ENCODE measurements around the gene PLXNA3. TPM values are rescaled to one million over a fixed set of nuclear protein-coding genes. Genes with fewer than 3 reads are reported as not detected.

Gene PLXNA3
- total RNA-seq, 2 donors from 2014 or later, result 52.6 to 68.8 TPM

GRCh38 chrX:154478728-154479622, 20.9 kb downstream of the PLXNA3 start, which contains the start of gene LAGE3:
Gene LAGE3 (minus strand): TSS chrX:154479281. CDS start chrX:154478915, 366 bp downstream.
- DNase-seq, result peak; percentile 96
- Mint-ChIP-seq H3K27ac (peak within 1 kb of the TSS; percentile 48), H3K36me3 (ENCODE audit: low read depth) (peaks cover 9% of the 10 kb centered on the region), H3K4me3 (peak within 1 kb of the TSS; percentile 71), H3K4me1 (no peaks in the 10 kb centered on the region), H3K27me3 (ENCODE audit: insufficient read depth) (no peaks in the 10 kb centered on the region), H3K9me3 (peaks cover 67% of the 10 kb centered on the region)
- TF ChIP-seq CTCF (conservative IDR thresholded peaks at IDR 0.05), result no peak
- Histone ChIP-seq H3K27ac (ENCODE audit: low read depth, low read length) (no peak within 1 kb of the TSS), H3K9me3 (ENCODE audit: control insufficient read depth, low read length) (no peaks in the 10 kb centered on the region), H3K9ac (ENCODE audit: extremely low read depth, low read length, poor library complexity, severe bottlenecking) (peak within 1 kb of the TSS; percentile 25), H3K4me1 (ENCODE audit: control insufficient read depth, insufficient read depth, low read length) (no peaks in the 10 kb centered on the region), H3K27me3 (ENCODE audit: control insufficient read depth, insufficient read depth, low read length, poor library complexity, severe bottlenecking) (no peaks in the 10 kb centered on the region), H3K4me3 (ENCODE audit: low read length) (peak within 1 kb of the TSS; percentile 77), H3K36me3 (ENCODE audit: control insufficient read depth, insufficient read depth, low read length) (no peaks in the 10 kb centered on the region)
- 8 to 52% methylated on average over 6 to 85 of the region's 85 CpGs for WGBS, 2 experiments (ENCODE audit: insufficient coverage in 1 of 2, insufficient read length in 1 of 2)

GRCh38 chrX:154481195-154481594, 23.1 kb downstream of the PLXNA3 start:
- Mint-ChIP-seq H3K36me3 (ENCODE audit: low read depth) (no peaks in the 10 kb centered on the region), H3K4me3 (no peak overlapping the region), H3K9me3 (peaks cover 71% of the 10 kb centered on the region), H3K27ac (no peak overlapping the region), H3K27me3 (ENCODE audit: insufficient read depth) (no peaks in the 10 kb centered on the region), H3K4me1 (no peaks in the 10 kb centered on the region)
- H3K27ac ChIP-seq (ENCODE audit: low read depth, low read length), result no peak overlapping the region
- 94% methylated on average over 4 of the region's 5 CpGs; no CpG with 5 or more reads in 1 of the 2 experiments for WGBS, 2 experiments (ENCODE audit: insufficient coverage in 1 of 2, insufficient read length in 1 of 2)
- peaks cover 4% of the 10 kb centered on the region for H3K36me3 ChIP-seq (ENCODE audit: control insufficient read depth, insufficient read depth, low read length)
- H3K4me1 ChIP-seq (ENCODE audit: control insufficient read depth, insufficient read depth, low read length), result no peaks in the 10 kb centered on the region
- H3K27me3 ChIP-seq (ENCODE audit: control insufficient read depth, insufficient read depth, low read length, poor library complexity, severe bottlenecking), result no peaks in the 10 kb centered on the region
- DNase-seq, result no peak
- H3K9me3 ChIP-seq (ENCODE audit: control insufficient read depth, low read length), result no peaks in the 10 kb centered on the region
- no peak overlapping the region for H3K4me3 ChIP-seq (ENCODE audit: low read length)
- no peak overlapping the region for H3K9ac ChIP-seq (ENCODE audit: extremely low read depth, low read length, poor library complexity, severe bottlenecking)
- no peak for TF ChIP-seq CTCF (conservative IDR thresholded peaks at IDR 0.05)

- no peak for DNase-seq
- no peak for TF ChIP-seq CTCF (conservative IDR thresholded peaks at IDR 0.05)
- H3K9ac ChIP-seq (ENCODE audit: extremely low read depth, low read length, poor library complexity, severe bottlenecking), result no peak overlapping the region
- no peaks in the 10 kb centered on the region for H3K9me3 ChIP-seq (ENCODE audit: control insufficient read depth, low read length)
- Mint-ChIP-seq H3K4me3 (no peak overlapping the region), H3K36me3 (ENCODE audit: low read depth) (no peaks in the 10 kb centered on the region), H3K4me1 (no peaks in the 10 kb centered on the region), H3K27ac (no peak overlapping the region), H3K9me3 (peaks cover 66% of the 10 kb centered on the region), H3K27me3 (ENCODE audit: insufficient read depth) (no peaks in the 10 kb centered on the region)
- H3K27me3 ChIP-seq (ENCODE audit: control insufficient read depth, insufficient read depth, low read length, poor library complexity, severe bottlenecking), result no peaks in the 10 kb centered on the region
- H3K36me3 ChIP-seq (ENCODE audit: control insufficient read depth, insufficient read depth, low read length), result peaks cover 4% of the 10 kb centered on the region
- H3K4me3 ChIP-seq (ENCODE audit: low read length), result no peak overlapping the region
- no peaks in the 10 kb centered on the region for H3K4me1 ChIP-seq (ENCODE audit: control insufficient read depth, insufficient read depth, low read length)
- 81 to 93% methylated on average over 3 to 13 of the region's 14 CpGs for WGBS, 2 experiments (ENCODE audit: insufficient coverage in 1 of 2, insufficient read length in 1 of 2)
- no peak overlapping the region for H3K27ac ChIP-seq (ENCODE audit: low read depth, low read length)
These were observed 24.0 kb downstream of the PLXNA3 start for GRCh38 chrX:154481911-154482601.

All from endodermal cell (in vitro differentiated cells).